Fibroblast of the conjunctiva (primary cell): ENCODE measurements around the gene FZD2.
"Not testable (repeated sequence)": the region's sequence is repeated elsewhere in the genome, so short reads cannot be mapped to it uniquely, and the experiment has no call there.

ENCODE experiments used
- DNase-seq: peaks from one replicate; pipeline ENCODE4 v3.0.0-alpha.2; 2010; ENCODE audit warnings: low read depth

FZD2 gene

GRCh38 chr17:44546671-44547606, 10.3 kb upstream of the FZD2 start:
- DNase-seq: no peak

GRCh38 chr17:44547625-44548267, 9.5 kb upstream of the FZD2 start:
- DNase-seq: no peak

GRCh38 chr17:44548376-44549230, 8.7 kb upstream of the FZD2 start:
- DNase-seq: no peak

GRCh38 chr17:44549686-44550085, 7.6 kb upstream of the FZD2 start:
- DNase-seq: no peak

- no peak for DNase-seq
Observed at GRCh38 chr17:44552361-44552760, 4.9 kb upstream of the FZD2 start.

- no peak for DNase-seq
Observed at GRCh38 chr17:44555099-44555498, 2.2 kb upstream of the FZD2 start.

GRCh38 chr17:44556166-44556831, 985 bp upstream of the FZD2 start:
- DNase-seq: peak; percentile 43

GRCh38 chr17:44557651-44558285, 484 bp downstream of the FZD2 start:
- DNase-seq: no peak

- DNase-seq: no peak
Observed at GRCh38 chr17:44558334-44558709, 1.0 kb downstream of the FZD2 start.

GRCh38 chr17:44558710-44559633, 1.7 kb downstream of the FZD2 start:
- DNase-seq: no peak

GRCh38 chr17:44559634-44560554, 2.6 kb downstream of the FZD2 start:
- DNase-seq: no peak

- no peak for DNase-seq
Observed at GRCh38 chr17:44561237-44561623, 3.9 kb downstream of the FZD2 start.

- DNase-seq: no peak
Observed at GRCh38 chr17:44564429-44564828, 7.1 kb downstream of the FZD2 start.

- DNase-seq: no peak
Observed at GRCh38 chr17:44565866-44566443, 8.7 kb downstream of the FZD2 start.

GRCh38 chr17:44568311-44568944, 11.1 kb downstream of the FZD2 start:
- DNase-seq: not testable (repeated sequence)

- DNase-seq: no peak
Observed at GRCh38 chr17:44568945-44569858, 11.9 kb downstream of the FZD2 start.

GRCh38 chr17:44572801-44573200, 15.5 kb downstream of the FZD2 start:
- DNase-seq: no peak
